Effector CD8-positive, alpha-beta T cell (primary cell): ENCODE results near the gene HACD1.
A peak's percentile ranks its signal among the peaks of the same experiment; 100 is the strongest.

Experiments used
- DNase-seq: peaks from one replicate; lab custom pipeline; 2025; lab: John Stamatoyannopoulos, UW
- total RNA-seq, 4 experiments: gene quantifications; one replicate each; lab custom pipeline; 2026; lab: John Stamatoyannopoulos, UW

The HACD1 gene
- 0 to 0.54 (median 0.04) reads per million in 4 experiments for total RNA-seq

GRCh38 chr10:17617031-17617911 is at the start of gene HACD1:
Gene HACD1, minus strand, starts transcription at chr10:17617374. Its CDS starts 35 bp downstream, at chr10:17617339.
- DNase-seq = peak; percentile 37

DNA sequence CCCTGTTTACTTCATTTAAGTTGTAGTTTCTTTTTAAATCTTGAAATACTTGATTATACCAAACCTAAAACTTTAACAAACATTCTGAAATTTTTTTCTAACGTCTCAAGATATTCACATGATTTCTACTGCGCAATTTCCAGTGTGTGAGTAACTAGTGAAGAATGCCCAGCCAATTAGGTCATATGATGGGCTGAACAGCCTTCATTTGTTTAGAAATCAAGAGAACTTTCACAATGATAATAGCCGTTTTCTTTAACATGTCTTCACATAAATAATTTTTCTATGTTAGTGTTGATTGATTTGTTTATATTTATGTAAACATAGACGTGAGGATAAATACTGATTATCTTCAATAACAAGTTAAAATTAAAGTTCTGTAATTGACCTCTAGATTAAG is 48.6 kb upstream of the HACD1 start:
- no peak for DNase-seq

DNA sequence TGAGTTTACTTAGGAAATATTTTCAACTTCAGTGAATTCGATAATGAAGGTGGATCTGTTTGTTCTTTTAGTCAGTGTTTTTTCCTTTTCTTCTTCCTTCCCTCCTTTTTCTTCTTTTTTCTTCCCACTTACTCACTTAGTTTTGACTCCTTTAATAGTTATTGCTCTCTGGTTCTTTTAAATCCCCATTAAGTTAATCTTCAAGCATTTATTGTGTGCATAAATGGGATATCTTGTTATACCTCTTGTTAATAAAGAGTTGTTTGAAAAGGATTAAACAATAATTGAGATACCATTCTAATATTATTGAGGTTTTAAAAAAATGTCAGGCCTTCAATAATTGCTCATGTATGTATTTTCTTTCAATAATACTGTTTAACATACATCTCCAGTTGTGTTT is 46.3 kb upstream of the HACD1 start:
- no peak for DNase-seq

DNA sequence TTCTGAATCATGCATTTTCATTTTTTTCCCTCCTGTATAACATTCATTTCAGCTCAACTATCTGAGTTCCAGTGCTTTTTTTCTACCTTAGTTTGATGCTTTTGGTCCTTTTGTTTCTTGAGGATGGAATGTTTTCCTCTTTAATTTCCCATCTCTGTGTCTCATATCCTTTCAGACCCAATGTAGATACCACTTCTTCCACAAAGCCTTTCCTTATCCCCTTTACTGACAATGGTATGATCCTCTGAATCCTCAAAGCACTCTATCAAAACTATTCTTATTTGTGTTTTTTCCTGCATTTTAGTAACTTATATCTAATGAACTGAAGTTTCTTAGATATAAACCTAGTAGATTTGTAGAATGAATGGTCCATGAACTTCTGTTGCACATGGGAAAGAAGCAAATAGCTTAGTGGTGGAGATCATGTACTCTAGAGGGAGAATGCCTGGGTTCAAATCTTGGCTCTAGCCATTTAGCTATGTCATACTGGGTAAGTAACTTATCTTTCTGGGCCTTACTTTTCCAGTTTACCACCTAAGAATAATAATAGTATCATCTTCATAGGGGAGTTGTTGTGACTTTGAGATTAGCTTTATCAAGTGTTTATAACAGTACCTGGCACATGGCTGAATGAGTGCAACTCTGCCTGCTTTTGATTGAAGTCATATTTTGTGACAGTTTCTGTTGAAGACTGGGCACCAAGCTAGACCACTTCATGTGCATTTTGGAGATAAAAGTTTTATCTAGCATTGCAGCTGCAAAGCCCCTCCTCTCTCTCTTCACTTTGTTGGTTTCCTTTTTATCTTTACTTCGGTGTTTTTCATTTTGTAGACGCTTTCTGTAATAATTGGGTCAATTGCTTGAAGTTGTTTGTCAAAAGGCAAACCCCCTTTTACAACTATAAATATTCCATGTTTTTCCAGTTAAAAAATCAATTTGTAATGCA is 45.3 kb upstream of the HACD1 start:
- no peak for DNase-seq

- DNase-seq = no peak
These were observed 44.3 kb upstream of the HACD1 start for GRCh38 chr10:17661510-17661909.

GRCh38 chr10:17660921-17661320 is 43.7 kb upstream of the HACD1 start:
- no peak for DNase-seq

GRCh38 chr10:17659365-17659764 is 42.2 kb upstream of the HACD1 start:
- DNase-seq = no peak

- no peak for DNase-seq
These were observed 39.9 kb upstream of the HACD1 start for GRCh38 chr10:17657103-17657500.

GRCh38 chr10:17655567-17656146 is 38.5 kb upstream of the HACD1 start:
- DNase-seq = no peak

- no peak for DNase-seq
These were observed 37.8 kb upstream of the HACD1 start for GRCh38 chr10:17655009-17655408.

- DNase-seq = no peak
These were observed 35.4 kb upstream of the HACD1 start for GRCh38 chr10:17652585-17652984.

GRCh38 chr10:17651896-17652295 is 34.7 kb upstream of the HACD1 start:
- no peak for DNase-seq

DNA sequence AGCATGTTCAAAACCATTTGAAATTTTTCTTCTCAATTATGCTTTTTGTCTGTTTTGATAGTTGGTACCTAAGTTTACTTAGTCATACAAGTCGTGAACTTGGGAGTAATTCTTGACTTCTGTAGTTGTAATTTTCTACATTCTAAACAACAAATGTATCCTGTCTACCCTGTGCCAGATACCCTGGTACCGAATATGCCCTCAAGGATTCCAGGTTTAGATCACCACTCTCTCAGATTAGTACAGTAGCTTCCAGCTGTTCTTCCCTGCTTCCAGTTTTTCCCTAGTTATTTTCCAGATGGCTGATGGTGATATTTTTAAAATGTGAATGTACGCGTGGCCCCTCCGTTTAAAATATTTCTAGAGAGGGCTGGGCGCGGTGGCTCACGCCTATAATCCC is 33.2 kb upstream of the HACD1 start:
- DNase-seq = no peak

DNA sequence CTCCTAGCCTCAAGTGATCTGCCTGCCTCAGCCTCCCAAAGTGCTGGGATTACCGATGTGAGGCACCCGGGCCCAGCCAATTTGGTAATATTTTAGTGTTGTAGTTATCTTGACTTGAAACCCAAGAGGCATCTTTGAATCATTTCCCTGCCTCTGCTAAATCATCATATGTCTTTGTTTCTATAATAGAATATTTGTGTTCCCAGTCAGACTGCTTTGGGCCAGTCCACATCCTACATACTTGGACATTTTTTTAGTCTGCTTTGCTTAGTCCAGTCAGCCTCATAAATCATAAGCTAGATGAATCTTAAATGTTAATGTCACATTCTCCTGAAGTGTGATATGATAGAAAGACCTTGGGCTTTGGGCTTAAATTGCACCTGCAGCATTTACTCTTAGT is 32.7 kb upstream of the HACD1 start:
- DNase-seq = no peak

DNA sequence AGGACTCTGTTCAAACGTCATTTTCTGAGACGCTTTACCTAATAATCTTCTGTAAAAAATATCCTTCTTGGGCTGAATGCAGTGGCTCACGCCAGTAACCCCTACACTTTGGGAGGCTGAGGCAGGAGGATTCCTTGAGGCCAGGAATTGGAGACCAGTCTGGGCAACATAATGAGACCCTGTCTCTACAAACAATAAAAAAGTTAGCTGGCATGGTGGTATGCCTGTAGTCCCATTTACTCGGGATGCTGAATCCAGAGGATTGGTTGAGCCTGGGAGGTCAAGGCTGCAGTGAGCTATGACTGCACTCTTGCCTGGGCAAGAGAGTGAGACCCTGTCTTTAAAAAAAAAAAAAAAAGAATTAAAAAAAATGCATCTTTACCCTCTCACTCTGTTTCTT is 31.9 kb upstream of the HACD1 start:
- DNase-seq = no peak

DNA sequence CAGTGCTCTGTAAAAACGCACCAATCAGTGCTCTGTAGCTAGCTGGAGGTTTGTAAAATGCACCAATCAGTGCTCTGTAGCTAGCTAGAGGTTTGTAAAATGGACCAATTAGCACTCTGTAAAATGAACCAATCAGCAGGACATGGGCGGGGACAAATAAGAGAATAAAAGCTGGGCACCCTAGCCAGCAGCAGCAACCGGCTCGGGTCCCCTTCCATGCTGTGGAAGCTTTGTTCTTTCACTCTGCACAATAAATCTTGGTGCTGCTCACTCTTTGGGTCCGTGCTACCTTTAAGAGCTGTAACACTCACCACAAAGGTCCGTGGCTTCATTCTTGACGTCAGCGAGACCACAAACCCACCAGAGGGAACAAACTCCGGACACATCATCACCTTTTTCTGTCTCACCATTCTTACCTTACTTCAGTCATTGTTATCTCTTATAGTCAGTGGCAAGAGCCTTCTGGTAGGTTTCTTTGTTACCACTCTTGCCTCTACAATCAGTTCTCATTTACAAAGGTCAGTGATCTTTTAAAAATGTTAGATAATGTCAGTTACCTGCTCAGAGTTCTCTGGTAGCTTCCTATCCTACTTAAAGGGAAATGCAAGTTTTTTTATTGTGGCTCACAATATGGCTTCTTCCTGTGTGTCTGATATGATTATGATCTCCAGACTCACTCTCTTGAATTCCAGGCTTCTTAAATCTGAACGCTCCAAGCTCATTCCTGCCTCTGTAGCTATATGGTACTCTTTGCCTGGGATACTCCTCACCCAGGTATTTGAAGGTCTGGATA is 31.3 kb upstream of the HACD1 start:
- peak; percentile 2 for DNase-seq

GRCh38 chr10:17647326-17647725 is 30.2 kb upstream of the HACD1 start:
- no peak for DNase-seq

GRCh38 chr10:17645621-17646345 is 28.6 kb upstream of the HACD1 start:
- DNase-seq = no peak

DNA sequence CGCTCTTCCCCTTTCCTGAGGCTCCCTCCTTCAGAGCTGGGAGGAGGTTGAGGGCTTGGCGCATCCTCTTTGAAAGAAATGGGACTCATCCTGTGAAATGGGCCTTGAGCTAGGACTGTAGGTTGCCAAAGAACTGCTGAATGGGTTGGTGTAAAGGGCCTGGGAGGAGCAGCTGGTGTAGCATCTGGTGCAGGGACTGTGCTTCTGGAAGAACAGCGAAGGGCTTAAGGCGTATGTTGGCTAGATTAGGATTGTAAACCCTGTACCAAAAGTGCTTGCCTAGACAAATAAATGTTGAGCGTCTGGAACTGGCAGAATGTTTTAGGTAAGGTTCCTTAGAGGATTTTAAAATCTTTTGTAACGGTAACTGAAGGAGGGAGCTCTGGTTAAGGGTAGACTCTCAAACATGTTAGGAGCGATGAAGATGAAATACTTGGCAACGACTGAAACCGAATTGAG is 27.3 kb upstream of the HACD1 start:
- no peak for DNase-seq

GRCh38 chr10:17643755-17644484 is 26.7 kb upstream of the HACD1 start, which contains the start of gene STAM:
Gene STAM, plus strand, starts transcription at chr10:17644151. Its CDS starts 189 bp downstream, at chr10:17644340.
- peak; percentile 95 for DNase-seq
